Gastrocnemius medialis (tissue), 4 donors: ENCODE measurements around the gene GABARAPL1. TPM values are rescaled to one million over a fixed set of nuclear protein-coding genes. Genes with fewer than 3 reads are reported as not detected.

Source experiments
- ATAC-seq, 2 donors: fragments of 150-250 bp; one replicate each; pipeline ENCODE4 v1.9.1; 2016
- DNase-seq, 2 donors: peaks; one replicate each; pipeline ENCODE4 v3.0.0-alpha.2; 2019
- H3K27ac ChIP-seq, 4 donors: fragments of 200-600 bp; sonication (generic); 1 replicate in 1 of 4; 2 replicates in 3 of 4; pipeline ENCODE4 v1.5.1; 2016 to 2018; ENCODE audit warnings: mild to moderate bottlenecking in 2 of 4, moderate library complexity in 1 of 4
- H3K27me3 ChIP-seq, 3 donors: fragments of 200-600 bp; sonication (generic) in 2 of 3; 1 replicate in 1 of 3; 2 replicates in 2 of 3; pipeline versions ENCODE4 v1.5.1 to v1.6.0; 2016 to 2019; ENCODE audit warnings: mild to moderate bottlenecking in 1 of 3, moderate library complexity in 1 of 3
- H3K36me3 ChIP-seq, 2 donors: fragments of 200-600 bp; sonication (generic) in 1 of 2; one replicate each; pipeline ENCODE4 v1.5.1; 2017 to 2018
- H3K4me1 ChIP-seq, 2 donors: fragments of 200-600 bp; sonication (generic) in 1 of 2; one replicate each; pipeline ENCODE4 v1.5.1; 2016 to 2017; ENCODE audit warnings: mild to moderate bottlenecking in 2 of 2
- H3K4me3 ChIP-seq, 4 donors: fragments of 200-600 bp; sonication (generic) in 3 of 4; 1 replicate in 1 of 4; 2 replicates in 3 of 4; pipeline ENCODE4 v1.5.1; 2016 to 2019; ENCODE audit warnings: mild to moderate bottlenecking in 2 of 4
- H3K9me3 ChIP-seq, 3 donors: fragments of 200-600 bp; sonication (generic) in 2 of 3; 1 replicate in 1 of 3; 2 replicates in 2 of 3; pipeline ENCODE4 v1.5.1; 2016 to 2019
- POLR2A ChIP-seq, 2 donors: fragments of 450-650 bp; IDR thresholded peaks; one replicate each; pipeline ENCODE4 v1.6.1; 2017; ENCODE audit warnings: antibody characterized with exemption in 2 of 2, mild to moderate bottlenecking in 2 of 2, moderate library complexity in 2 of 2
- in situ Hi-C, 4 donors: fragments of 200-750 bp; cut with MboI; loops; one replicate each; pipeline versions ENCODE4 v1.15.0 to v1.8.0; 2017; ENCODE audit warnings: low sequenced_read_pairs in 4 of 4
- intact Hi-C: fragments of 100-400 bp; cut with DNase I; formaldehyde crosslinking; loops from one replicate; pipeline ENCODE4 v1.15.1; 2023; ENCODE audit warnings: low total_unique reads
- total RNA-seq, 4 donors: library from RNA; depleted of rRNA; stranded (reverse); fragments of >200 nt; gene quantifications; one replicate each; pipeline versions ENCODE4 v1.1.0 to v1.2.3, GENCODE V29; 2016
- TF ChIP-seq, protein P1 (sequence below), 5 experiments: fragments of 450-650 bp in 3 of 5; fragments of 200-600 bp in 2 of 5; sonication (generic) in 2 of 5; IDR thresholded peaks in 4 of 5; conservative IDR thresholded peaks in 1 of 5; 1 replicate in 4 of 5; 2 replicates in 1 of 5; pipeline ENCODE4 v1.5.1; 2016 to 2019; ENCODE audit warnings: antibody characterized with exemption in 5 of 5, mild to moderate bottlenecking in 3 of 5, moderate library complexity in 3 of 5

Gene GABARAPL1
- total RNA-seq, 4 donors from 2014 or later = 144 to 605 (median 175) TPM

DNA sequence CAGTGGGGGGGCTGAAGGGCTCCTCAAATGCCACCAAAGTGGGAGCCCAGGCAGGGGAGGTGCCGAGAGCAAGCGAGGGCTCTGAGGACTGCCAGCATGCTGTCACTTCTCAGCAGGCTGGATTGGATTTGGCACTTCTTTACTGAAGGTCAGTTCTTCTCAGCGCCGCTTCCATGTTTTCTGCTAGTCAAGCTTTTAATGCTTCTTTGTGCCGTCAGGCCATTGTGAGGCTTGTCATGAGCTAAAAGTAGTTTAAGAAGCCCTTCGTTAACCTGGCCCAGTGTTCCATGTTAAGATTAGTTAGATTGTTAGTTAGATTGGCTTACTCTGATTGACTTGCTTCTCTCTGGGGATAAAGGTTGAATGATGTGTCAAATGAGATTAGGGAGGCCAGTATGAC is 13.4 kb downstream of the GABARAPL1 start:
- H3K4me1 ChIP-seq = peaks cover 3 to 15% of the 10 kb centered on the region in 2 donors
- in situ Hi-C loops = no loop called here
- no peaks in the 10 kb centered on the region for H3K27me3 ChIP-seq
- H3K36me3 ChIP-seq = peaks cover 13 to 33% of the 10 kb centered on the region in 2 donors
- ATAC-seq (peak; percentile 31 to 35), DNase-seq (no peak)
- H3K9me3 ChIP-seq = no peaks in the 10 kb centered on the region
- TF ChIP-seq POLR2A (IDR thresholded peaks at IDR 0.05) = no peak
- TF ChIP-seq, protein P1, sequence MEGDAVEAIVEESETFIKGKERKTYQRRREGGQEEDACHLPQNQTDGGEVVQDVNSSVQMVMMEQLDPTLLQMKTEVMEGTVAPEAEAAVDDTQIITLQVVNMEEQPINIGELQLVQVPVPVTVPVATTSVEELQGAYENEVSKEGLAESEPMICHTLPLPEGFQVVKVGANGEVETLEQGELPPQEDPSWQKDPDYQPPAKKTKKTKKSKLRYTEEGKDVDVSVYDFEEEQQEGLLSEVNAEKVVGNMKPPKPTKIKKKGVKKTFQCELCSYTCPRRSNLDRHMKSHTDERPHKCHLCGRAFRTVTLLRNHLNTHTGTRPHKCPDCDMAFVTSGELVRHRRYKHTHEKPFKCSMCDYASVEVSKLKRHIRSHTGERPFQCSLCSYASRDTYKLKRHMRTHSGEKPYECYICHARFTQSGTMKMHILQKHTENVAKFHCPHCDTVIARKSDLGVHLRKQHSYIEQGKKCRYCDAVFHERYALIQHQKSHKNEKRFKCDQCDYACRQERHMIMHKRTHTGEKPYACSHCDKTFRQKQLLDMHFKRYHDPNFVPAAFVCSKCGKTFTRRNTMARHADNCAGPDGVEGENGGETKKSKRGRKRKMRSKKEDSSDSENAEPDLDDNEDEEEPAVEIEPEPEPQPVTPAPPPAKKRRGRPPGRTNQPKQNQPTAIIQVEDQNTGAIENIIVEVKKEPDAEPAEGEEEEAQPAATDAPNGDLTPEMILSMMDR (IDR thresholded peaks at IDR 0.05 in 4 of 5, conservative IDR thresholded peaks at IDR 0.05 in 1 of 5) = no peak
- no peak overlapping the region for H3K4me3 ChIP-seq
- peak overlapping the region in 3 of 4 donors; percentile 0 to 49 (median 44) for H3K27ac ChIP-seq
- intact Hi-C loops = no loop called here

GRCh38 chr12:10226731-10227130 is 14.1 kb downstream of the GABARAPL1 start:
- ATAC-seq (peak; percentile 11 to 38), DNase-seq (no peak)
- Histone ChIP-seq H3K27me3 (no peaks in the 10 kb centered on the region), H3K36me3 (peaks cover 10 to 27% of the 10 kb centered on the region in 2 donors), H3K27ac (peak overlapping the region in 1 of 4 donors; percentile 49), H3K4me3 (no peak overlapping the region), H3K4me1 (peaks cover 0 to 9% of the 10 kb centered on the region in 2 donors), H3K9me3 (no peaks in the 10 kb centered on the region)
- intact Hi-C loops = no loop called here
- TF ChIP-seq, protein P1 (IDR thresholded peaks at IDR 0.05 in 4 of 5, conservative IDR thresholded peaks at IDR 0.05 in 1 of 5) = no peak
- TF ChIP-seq POLR2A (IDR thresholded peaks at IDR 0.05) = no peak
- in situ Hi-C loops = no loop called here

DNA sequence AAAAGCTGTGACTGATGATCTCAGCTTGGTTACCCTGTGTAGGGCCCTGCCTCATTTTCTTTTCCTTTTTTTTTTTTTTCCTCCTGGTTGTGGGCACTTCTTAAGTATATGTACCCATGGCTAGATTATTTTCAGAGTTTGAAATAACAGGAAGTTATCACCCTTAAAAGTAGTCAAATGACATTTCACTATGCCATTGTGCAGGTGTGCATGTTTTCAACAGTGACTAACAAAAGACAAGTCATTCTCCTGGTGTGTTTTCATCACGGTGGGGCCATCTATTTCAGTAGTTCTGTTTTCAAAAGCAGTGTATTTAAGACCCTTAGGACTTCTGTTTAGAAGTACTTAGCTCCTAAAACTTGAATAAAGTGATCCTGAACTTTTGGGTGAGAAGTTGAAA is 15.0 kb downstream of the GABARAPL1 start:
- H3K27me3 ChIP-seq = no peaks in the 10 kb centered on the region
- intact Hi-C loops (no loop called here), in situ Hi-C loops (no loop called here)
- H3K36me3 ChIP-seq = peaks cover 6 to 18% of the 10 kb centered on the region in 2 donors
- H3K27ac ChIP-seq = peak overlapping the region in 2 of 4 donors; percentile 29 to 30
- H3K4me1 ChIP-seq = peaks cover 0 to 5% of the 10 kb centered on the region in 2 donors
- H3K4me3 ChIP-seq = no peak overlapping the region
- no peak for TF ChIP-seq POLR2A (IDR thresholded peaks at IDR 0.05)
- TF ChIP-seq, protein P1 (IDR thresholded peaks at IDR 0.05 in 4 of 5, conservative IDR thresholded peaks at IDR 0.05 in 1 of 5) = no peak
- no peak for DNase-seq
- H3K9me3 ChIP-seq = no peaks in the 10 kb centered on the region
- ATAC-seq = no peak

GRCh38 chr12:10234562-10234961 is 21.9 kb downstream of the GABARAPL1 start:
- in situ Hi-C loops (loop anchor here (10.0 kb wide), 4 partner anchors 320 to 520 kb away; no protein-coding TSS in a partner anchor), intact Hi-C loops (no loop called here)
- no peak for ATAC-seq
- H3K27ac ChIP-seq = no peak overlapping the region
- H3K27me3 ChIP-seq = no peaks in the 10 kb centered on the region
- no peak overlapping the region for H3K4me3 ChIP-seq
- no peak for DNase-seq
- no peaks in the 10 kb centered on the region for H3K36me3 ChIP-seq
- no peaks in the 10 kb centered on the region for H3K4me1 ChIP-seq
- no peaks in the 10 kb centered on the region for H3K9me3 ChIP-seq
- no peak for TF ChIP-seq POLR2A (IDR thresholded peaks at IDR 0.05)
- TF ChIP-seq, protein P1 (IDR thresholded peaks at IDR 0.05 in 4 of 5, conservative IDR thresholded peaks at IDR 0.05 in 1 of 5) = no peak
